Measurements from ENCODE around the gene PNN. TPM values are rescaled to one million over a fixed set of nuclear protein-coding genes. Genes with fewer than 3 reads are reported as not detected.
"Not testable (repeated sequence)": the region's sequence is repeated elsewhere in the genome, so short reads cannot be mapped to it uniquely, and the experiment has no call there.

The PNN gene
- 53.0 and 66.1 TPM in 2 replicates for total RNA-seq
- long read RNA-seq, transcript PNN-201 (9 exons, 3,576 nt) = major isoform, 35 of 53 reads
- long read RNA-seq, partial matches to known transcripts = 6 of 53 reads
- long read RNA-seq, other reads (novel, unspliced or antisense) = 12 of 53 reads

- H3K9me3 Mint-ChIP-seq (ENCODE audit: unreplicated experiment) = no peaks in the 10 kb centered on the region
- H3K4me3 Mint-ChIP-seq (ENCODE audit: unreplicated experiment) = peak within 1 kb of the TSS; percentile 95
- peaks cover 29% of the 10 kb centered on the region for H3K4me1 Mint-ChIP-seq (ENCODE audit: unreplicated experiment)
- peak; percentile 99 for DNase-seq (ENCODE audit: extremely low spot score, unreplicated experiment)
- TF ChIP-seq CTCF (IDR thresholded peaks at IDR 0.05) = no peak
- peaks cover 32% of the 10 kb centered on the region for H3K36me3 Mint-ChIP-seq (ENCODE audit: unreplicated experiment)
- H3K27ac Mint-ChIP-seq (ENCODE audit: unreplicated experiment) = peak within 1 kb of the TSS; percentile 99
- no peaks in the 10 kb centered on the region for H3K27me3 Mint-ChIP-seq (ENCODE audit: unreplicated experiment)
These were observed at the start of gene PNN for GRCh38 chr14:39174560-39175444. TSS of gene PNN (plus strand) at chr14:39175254. CDS start at chr14:39175280, 26 bp downstream.

GRCh38 chr14:39137835-39138234 is 37.2 kb upstream of the PNN start:
- H3K36me3 Mint-ChIP-seq (ENCODE audit: unreplicated experiment) = peaks cover 28% of the 10 kb centered on the region
- not testable (repeated sequence) for H3K27ac Mint-ChIP-seq (ENCODE audit: unreplicated experiment); H3K27me3 Mint-ChIP-seq (ENCODE audit: unreplicated experiment); DNase-seq (ENCODE audit: extremely low spot score, unreplicated experiment); H3K4me3 Mint-ChIP-seq (ENCODE audit: unreplicated experiment); H3K9me3 Mint-ChIP-seq (ENCODE audit: unreplicated experiment); H3K4me1 Mint-ChIP-seq (ENCODE audit: unreplicated experiment)

GRCh38 chr14:39138440-39138839 is 36.6 kb upstream of the PNN start:
- no peaks in the 10 kb centered on the region for H3K9me3 Mint-ChIP-seq (ENCODE audit: unreplicated experiment)
- peaks cover 29% of the 10 kb centered on the region for H3K36me3 Mint-ChIP-seq (ENCODE audit: unreplicated experiment)
- H3K27ac Mint-ChIP-seq (ENCODE audit: unreplicated experiment) = no peak overlapping the region
- TF ChIP-seq CTCF (IDR thresholded peaks at IDR 0.05) = no peak
- no peaks in the 10 kb centered on the region for H3K27me3 Mint-ChIP-seq (ENCODE audit: unreplicated experiment)
- no peak overlapping the region for H3K4me3 Mint-ChIP-seq (ENCODE audit: unreplicated experiment)
- no peak for DNase-seq (ENCODE audit: extremely low spot score, unreplicated experiment)
- H3K4me1 Mint-ChIP-seq (ENCODE audit: unreplicated experiment) = no peaks in the 10 kb centered on the region

GRCh38 chr14:39140170-39140569 is 34.9 kb upstream of the PNN start:
- TF ChIP-seq CTCF (IDR thresholded peaks at IDR 0.05) = no peak
- Mint-ChIP-seq H3K27me3 (ENCODE audit: unreplicated experiment) (no peaks in the 10 kb centered on the region), H3K27ac (ENCODE audit: unreplicated experiment) (no peak overlapping the region), H3K4me1 (ENCODE audit: unreplicated experiment) (no peaks in the 10 kb centered on the region), H3K9me3 (ENCODE audit: unreplicated experiment) (no peaks in the 10 kb centered on the region), H3K36me3 (ENCODE audit: unreplicated experiment) (peaks cover 21% of the 10 kb centered on the region), H3K4me3 (ENCODE audit: unreplicated experiment) (no peak overlapping the region)
- DNase-seq (ENCODE audit: extremely low spot score, unreplicated experiment) = no peak

- DNase-seq (ENCODE audit: extremely low spot score, unreplicated experiment) = peak; percentile 69
- not testable (repeated sequence) for H3K27ac Mint-ChIP-seq (ENCODE audit: unreplicated experiment); H3K4me3 Mint-ChIP-seq (ENCODE audit: unreplicated experiment); H3K9me3 Mint-ChIP-seq (ENCODE audit: unreplicated experiment); H3K4me1 Mint-ChIP-seq (ENCODE audit: unreplicated experiment); H3K27me3 Mint-ChIP-seq (ENCODE audit: unreplicated experiment)
- H3K36me3 Mint-ChIP-seq (ENCODE audit: unreplicated experiment) = peaks cover 23% of the 10 kb centered on the region
These were observed 33.4 kb upstream of the PNN start for GRCh38 chr14:39141623-39142022.

- H3K4me1 Mint-ChIP-seq (ENCODE audit: unreplicated experiment); H3K9me3 Mint-ChIP-seq (ENCODE audit: unreplicated experiment); H3K27me3 Mint-ChIP-seq (ENCODE audit: unreplicated experiment); H3K4me3 Mint-ChIP-seq (ENCODE audit: unreplicated experiment); H3K27ac Mint-ChIP-seq (ENCODE audit: unreplicated experiment); DNase-seq (ENCODE audit: extremely low spot score, unreplicated experiment): not testable (repeated sequence)
- H3K36me3 Mint-ChIP-seq (ENCODE audit: unreplicated experiment) = peaks cover 30% of the 10 kb centered on the region
These were observed 31.8 kb upstream of the PNN start for GRCh38 chr14:39143226-39143625.

All from osteocyte (in vitro differentiated cells).